HG02759 (cell line): ENCODE measurements around the gene RARRES1.
"Not testable (repeated sequence)": the region's sequence is repeated elsewhere in the genome, so short reads cannot be mapped to it uniquely, and the experiment has no call there.

Source experiments
- ATAC-seq: cut with Tn5 transposase; IDR thresholded peaks from one replicate; pipeline ENCODE4 v1.9.1; 2021; ENCODE audit warnings: mild to moderate bottlenecking, moderate library complexity; ENCODE audit not compliant: unreplicated experiment

Gene RARRES1

GRCh38 chr3:158700559-158700958 lies 31.7 kb downstream of the RARRES1 start:
- ATAC-seq, result no peak

DNA sequence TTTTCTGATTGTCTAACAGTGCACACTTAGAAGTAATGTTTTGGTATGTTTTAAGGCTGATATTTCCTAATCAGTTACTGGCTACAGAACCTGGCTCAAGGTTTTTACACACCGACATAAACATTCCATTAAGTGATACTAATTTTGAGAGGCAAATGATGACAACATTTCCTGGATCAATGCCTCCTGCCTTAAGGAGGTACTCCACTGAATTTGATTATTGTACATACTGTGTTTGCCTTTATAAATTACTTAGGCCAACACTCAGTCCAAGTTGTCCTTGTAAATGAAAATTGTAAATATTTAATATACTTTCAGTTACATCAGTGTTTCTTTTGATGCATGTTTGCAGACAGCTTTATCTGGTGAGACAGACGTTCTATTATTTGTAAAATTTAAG lies 35.6 kb downstream of the RARRES1 start:
- no peak for ATAC-seq

- ATAC-seq, result not testable (repeated sequence)
Observed at GRCh38 chr3:158693866-158694456, 38.3 kb downstream of the RARRES1 start.

DNA sequence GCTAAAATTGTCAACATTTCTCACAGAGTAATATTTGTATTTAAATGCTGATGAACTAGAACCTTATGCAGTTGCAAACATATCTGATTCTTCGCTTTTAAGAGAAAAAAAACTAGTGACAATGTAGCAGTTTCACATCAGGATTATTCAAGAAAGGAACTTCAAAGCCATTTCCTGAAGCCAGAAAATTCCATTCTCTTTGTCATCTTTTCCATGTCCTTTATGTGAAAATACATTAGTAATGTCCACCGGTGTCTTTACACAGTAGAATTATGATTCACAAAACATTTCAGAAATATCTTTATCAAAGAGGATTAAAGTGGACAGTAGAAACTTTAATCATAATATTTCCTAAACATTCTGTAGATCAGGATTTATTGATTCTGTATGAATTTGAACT lies 47.1 kb downstream of the RARRES1 start:
- ATAC-seq, result no peak

- ATAC-seq, result no peak
Observed at GRCh38 chr3:158683230-158683962, 48.9 kb downstream of the RARRES1 start.

GRCh38 chr3:158680861-158681260 lies 51.4 kb downstream of the RARRES1 start:
- ATAC-seq, result no peak

DNA sequence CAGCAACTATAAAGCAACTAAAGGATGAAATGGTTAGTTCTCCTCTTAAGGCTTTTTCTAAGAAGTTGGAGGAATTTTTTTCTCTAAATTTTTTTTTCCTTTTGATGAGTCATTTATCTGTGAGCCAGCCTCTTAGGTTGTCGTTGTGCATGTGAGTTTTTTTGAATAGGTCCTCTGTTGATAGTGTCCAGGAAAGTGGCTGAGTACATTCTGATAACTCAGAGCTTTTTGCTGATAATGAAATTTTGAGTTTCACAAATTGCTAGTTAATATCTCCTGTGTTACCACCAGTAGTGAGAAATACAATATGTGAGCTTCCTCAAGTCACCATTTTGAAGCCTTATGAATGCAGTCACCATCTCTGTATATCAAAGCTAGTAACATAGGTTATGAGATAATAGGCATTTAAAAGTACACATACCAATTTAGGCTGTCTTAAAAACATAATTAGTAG lies 52.7 kb downstream of the RARRES1 start:
- ATAC-seq, result no peak

GRCh38 chr3:158678687-158679086 lies 53.6 kb downstream of the RARRES1 start:
- ATAC-seq, result no peak

DNA sequence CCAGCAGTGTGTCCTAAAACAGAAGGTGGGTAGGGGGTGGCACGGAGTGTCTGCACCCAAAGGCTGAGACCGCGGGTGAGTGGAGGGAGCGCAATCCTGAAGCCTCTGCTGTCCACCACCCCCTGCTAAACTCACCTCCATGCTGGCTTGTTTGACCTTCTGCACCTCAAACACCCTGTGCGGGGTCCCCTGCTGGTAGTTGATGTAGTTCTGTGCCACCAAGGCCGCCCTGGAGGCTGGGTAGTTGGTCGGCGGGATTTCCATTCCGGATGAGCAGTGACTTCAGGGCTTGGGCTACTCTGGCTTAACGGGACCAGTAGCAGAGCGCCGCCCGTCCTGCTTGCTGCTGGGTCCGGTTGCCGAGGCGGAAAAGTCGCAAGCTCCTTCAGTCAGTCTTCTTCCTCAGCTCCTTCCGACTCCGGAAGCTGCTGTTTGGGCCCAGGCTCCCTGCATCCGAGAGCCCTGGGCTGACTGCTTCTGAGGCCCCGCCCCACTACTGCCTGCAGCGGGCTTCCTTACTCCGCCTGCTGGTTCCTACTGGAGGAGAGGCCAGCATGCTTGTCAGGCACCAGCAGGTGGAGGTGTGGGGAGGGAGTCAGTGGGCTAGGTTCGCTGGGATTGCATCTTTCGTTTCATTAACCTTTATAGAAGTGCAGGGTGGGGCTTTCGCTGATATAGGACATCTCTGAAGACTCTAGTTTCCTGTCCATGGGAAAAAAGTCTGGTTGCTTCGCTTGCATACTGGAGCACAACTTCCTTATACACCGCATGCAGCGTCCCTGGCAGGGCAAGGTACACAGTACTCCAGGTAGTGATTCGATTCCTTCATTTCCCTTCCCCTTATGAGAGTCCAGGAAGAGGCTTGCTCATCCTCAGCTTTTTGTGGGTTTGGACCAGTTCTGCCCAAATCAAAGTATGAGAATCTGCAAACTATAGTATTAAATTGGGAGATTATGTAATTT lies 59.8 kb downstream of the RARRES1 start, which contains the start of gene LXN:
Gene LXN, minus strand, starts transcription at position 434 of the 962 bp plus-strand sequence. Its CDS starts 170 bp downstream, at position 264.
- ATAC-seq, result peak; percentile 99

DNA sequence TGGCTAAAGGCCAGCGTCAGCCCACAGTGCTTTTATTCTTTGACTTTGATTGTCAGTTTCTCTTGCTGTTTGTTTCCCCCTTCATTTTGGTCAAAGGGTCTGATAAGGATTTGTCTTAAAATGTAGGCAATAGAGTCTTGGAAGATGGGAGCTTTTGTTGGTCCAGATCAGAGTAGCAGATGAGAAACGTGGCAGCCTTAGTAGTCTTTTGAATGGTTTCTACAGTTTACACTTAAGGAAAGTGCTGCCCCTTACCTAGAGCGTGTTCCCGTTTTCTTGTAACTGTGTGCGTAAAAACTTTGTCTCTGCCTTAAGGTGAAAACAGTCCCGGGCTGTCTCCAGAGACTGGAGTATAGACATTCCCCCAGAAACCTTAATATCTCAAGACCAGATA lies 60.4 kb downstream of the RARRES1 start:
- peak; percentile 14 for ATAC-seq

GRCh38 chr3:158668506-158668905 lies 63.8 kb downstream of the RARRES1 start:
- no peak for ATAC-seq

DNA sequence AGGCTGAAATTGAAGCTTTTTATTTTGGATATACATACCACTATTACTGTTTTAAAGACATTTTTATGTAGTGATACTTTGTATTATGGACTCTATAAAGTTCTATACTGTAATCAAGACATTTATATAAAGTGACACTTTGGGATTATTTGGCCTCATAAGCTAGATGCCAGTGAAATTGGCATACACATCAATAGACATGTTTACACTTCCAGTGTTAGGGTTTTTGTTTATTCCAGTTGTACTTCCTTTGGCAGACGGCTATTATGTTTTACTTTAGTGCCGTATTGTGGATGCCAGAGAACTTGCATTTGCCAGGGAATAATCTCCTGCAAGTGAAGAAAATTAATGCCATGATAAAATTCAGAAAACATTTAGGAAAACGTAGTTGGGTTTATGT lies 65.8 kb downstream of the RARRES1 start:
- ATAC-seq, result no peak

- no peak for ATAC-seq
Observed at GRCh38 chr3:158663832-158664231, 68.4 kb downstream of the RARRES1 start.

GRCh38 chr3:158663246-158663645 lies 69.0 kb downstream of the RARRES1 start:
- ATAC-seq, result no peak

- ATAC-seq, result no peak
Observed at GRCh38 chr3:158660711-158661110, 71.5 kb downstream of the RARRES1 start.

DNA sequence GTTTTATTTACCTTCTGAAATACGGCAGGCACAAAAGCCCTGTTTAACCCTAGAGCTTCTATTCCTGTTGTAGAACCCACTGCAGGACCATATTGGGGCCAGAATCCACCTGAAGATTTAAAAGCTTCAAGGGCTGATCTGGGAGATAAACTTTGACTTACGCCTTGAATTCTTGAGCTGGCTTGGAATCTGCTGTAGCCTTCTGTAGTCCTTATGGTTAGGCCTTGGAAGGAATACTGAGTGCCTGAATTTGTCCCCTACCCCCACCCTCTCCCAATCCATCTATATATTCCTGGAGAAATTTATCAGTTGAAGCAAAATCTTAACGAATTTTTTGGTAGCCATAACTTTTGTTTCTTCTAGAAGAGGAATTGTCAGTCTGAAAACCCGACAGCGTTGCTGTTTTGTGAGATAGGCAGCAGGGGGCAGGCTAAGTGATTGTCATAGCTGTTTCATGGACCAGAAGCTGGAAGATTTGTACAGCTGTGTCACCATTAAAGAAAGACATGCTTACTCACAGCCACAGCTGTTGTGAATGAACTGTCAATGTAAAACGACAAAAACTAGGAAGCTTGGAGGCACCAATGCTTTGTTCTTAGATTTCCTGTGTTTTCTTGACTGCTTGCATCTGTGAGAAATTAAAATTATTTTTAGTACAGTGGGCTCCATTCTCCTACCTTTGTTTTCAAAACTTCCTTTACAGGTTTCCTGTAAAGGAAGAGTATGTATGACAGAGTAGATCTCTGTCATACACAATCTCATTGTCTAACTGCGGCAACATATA lies 72.6 kb downstream of the RARRES1 start:
- ATAC-seq, result peak; percentile 93

DNA sequence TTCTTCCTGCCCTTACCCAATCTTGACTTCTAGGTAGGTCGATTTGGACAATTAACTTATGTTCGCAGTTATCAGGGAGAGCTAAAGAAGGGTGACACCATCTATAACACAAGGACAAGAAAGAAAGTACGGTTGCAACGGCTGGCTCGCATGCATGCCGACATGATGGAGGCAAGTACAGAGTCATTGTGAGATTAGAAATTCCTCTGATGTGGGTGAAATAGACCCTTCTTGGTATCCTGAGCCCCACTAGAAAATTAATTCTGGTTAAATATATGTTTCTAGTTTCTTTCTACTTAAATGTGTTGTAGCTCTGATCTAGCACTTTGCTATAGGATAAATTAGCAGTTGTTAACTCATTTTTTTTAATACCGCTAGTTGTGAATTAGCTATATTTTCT lies 73.4 kb downstream of the RARRES1 start:
- no peak for ATAC-seq

GRCh38 chr3:158652463-158652862 lies 79.8 kb downstream of the RARRES1 start:
- no peak for ATAC-seq

DNA sequence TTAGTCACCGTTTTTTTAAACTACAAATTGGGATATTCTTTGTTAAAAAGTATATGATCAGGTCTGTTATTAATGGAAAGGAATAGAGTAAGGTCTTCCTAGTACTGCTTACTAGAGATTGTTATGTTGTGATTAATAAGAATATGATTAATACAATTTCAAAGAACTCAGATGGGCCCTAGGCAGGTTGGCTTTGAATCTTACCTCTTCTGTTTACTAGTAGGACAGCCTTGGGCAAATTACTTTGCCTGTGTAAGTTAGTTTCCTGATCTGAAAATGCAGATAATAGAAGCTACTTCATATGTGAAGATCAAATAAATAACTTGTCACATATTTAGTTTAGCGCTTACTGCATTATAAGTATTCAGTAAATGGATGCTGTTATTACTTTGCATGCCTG lies 81.1 kb downstream of the RARRES1 start:
- ATAC-seq, result no peak

DNA sequence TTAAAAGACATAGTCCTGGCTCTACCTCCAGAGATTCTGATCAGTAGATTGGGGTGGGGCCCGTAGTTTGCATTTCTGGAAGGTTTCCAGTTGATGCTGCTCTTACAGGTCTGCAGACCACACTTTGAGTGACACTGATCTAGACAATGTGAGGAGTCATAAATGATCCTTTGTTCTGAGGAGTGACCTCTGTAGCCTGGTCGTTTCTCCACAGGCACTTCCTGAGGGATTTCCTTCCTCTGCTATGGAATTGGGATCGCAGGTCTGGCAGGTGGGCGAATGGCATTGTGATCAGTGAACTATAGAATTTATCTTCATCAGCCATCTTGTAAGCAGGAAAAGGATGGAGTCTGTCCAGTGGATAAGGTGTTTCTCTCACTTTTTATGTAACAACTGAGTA lies 82.5 kb downstream of the RARRES1 start:
- no peak for ATAC-seq
